AG09309 (cell line): ENCODE data around the gene RYR2.

Source experiments
- DNase-seq: peaks from one replicate; pipeline ENCODE4 v3.0.0-alpha.2; 2010; ENCODE audit warnings: low read depth
- H3K4me3 ChIP-seq: 2 replicates; pipeline ENCODE4 v1.5.1; 2011; ENCODE audit warnings: mild to moderate bottlenecking, low read depth, low read length, moderate library complexity; ENCODE audit not compliant: control insufficient read depth
- CTCF ChIP-seq: IDR thresholded peaks from 2 replicates; pipeline ENCODE4 v1.5.1; 2011; ENCODE audit warnings: mild to moderate bottlenecking, low read depth, low read length, inconsistent platforms; ENCODE audit not compliant: insufficient read depth, control insufficient read depth; ENCODE audit errors: missing control alignments

Gene RYR2

DNA sequence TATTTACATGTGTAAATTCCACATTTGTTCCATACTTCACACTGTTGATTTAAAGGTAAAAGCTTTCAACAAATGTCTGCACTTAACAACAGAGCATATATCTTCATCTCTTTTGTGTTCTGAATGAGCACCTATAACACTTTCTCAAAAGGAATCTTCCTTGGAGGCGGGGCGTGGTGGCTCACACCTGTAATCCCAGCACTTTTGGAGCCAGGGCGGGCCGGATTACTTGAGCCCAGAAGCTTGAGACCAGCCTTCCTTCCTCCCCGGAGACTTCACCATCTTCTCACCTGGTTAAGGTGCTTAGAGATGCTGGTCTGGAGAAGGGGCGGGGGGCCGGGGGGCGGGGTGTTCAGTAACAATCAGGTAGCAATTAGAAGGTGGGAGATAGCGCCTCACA lies 16.5 kb downstream of the RYR2 start:
- no peak overlapping the region for H3K4me3 ChIP-seq
- TF ChIP-seq CTCF = no peak
- no peak for DNase-seq

DNA sequence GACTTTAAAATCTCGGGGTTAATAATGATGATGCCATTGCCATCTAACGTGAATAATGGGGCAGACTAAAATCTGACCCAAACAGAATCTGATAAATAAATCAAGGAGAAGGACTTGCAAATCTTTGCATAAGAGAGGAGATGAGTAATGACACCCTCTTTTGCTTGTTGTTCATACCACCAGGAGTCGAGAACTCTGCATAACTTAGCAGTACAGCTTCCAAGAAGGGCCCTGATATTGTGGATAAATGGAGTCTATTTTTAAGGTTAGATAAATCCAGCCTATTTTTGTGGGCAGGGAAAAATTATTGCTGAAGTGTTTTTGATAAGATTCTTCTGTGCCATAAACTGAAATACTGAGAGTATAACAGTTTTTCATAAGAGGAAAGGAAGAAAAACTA lies 17.3 kb downstream of the RYR2 start:
- TF ChIP-seq CTCF = no peak
- no peak overlapping the region for H3K4me3 ChIP-seq
- no peak for DNase-seq

DNA sequence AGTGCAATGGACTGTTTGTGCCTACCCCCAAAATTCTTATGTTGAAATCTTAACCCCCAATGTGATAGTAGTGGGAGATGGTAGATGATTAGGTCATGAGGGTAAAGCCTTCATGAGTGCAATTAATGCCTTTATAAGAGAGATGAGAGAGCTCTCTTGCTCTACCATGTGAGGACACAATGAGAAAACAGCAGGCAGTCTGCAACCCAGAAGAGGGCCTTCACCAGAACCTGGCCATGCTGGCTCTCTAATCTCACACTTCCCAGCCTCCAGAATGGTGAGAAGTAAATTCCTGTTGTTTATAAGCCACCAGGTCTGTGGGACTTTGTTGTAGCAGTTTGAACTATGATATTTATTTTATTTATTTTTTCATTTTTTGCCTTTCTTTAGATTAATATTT lies 21.0 kb downstream of the RYR2 start:
- H3K4me3 ChIP-seq = no peak overlapping the region
- DNase-seq = no peak
- TF ChIP-seq CTCF = no peak

DNA sequence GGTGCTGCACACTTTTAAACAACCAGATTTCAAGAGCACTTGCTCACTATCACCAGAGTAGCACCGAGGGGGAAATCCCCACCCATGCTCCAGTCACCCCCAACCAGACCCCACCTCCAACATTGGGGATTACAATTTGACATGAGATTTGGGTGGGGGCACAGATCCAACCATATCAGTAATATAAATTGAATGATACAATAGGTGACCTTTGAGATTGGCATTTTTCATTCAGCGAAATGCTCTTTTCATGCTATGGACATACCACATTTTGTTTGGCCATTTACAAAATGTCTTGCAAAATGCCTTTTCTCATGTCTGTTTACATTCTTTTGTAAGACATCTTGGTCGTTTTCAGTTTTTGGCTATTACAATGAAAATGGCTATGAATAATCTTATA lies 23.9 kb downstream of the RYR2 start:
- no peak for DNase-seq
- no peak for TF ChIP-seq CTCF
- no peak overlapping the region for H3K4me3 ChIP-seq

GRCh38 chr1:237070519-237070918 lies 28.5 kb downstream of the RYR2 start:
- DNase-seq = no peak
- TF ChIP-seq CTCF = no peak
- H3K4me3 ChIP-seq = no peak overlapping the region

- no peak overlapping the region for H3K4me3 ChIP-seq
- no peak for TF ChIP-seq CTCF
Observed at GRCh38 chr1:237071641-237072420, 29.8 kb downstream of the RYR2 start.

More at GRCh38 chr1:237071641-237072420, 29.8 kb downstream of the RYR2 start:
- DNase-seq = no peak
